Pancreas (tissue), 10 donors: ENCODE results near the gene C2orf76. TPM values are rescaled to one million over a fixed set of nuclear protein-coding genes. Genes with fewer than 3 reads are reported as not detected.

ENCODE experiments used
- ATAC-seq, 4 donors: fragments of 200-7000 bp; cut with Tn5 transposase; one replicate each; pipeline versions ENCODE4 v1.8.0 to v1.9.1; 2020; ENCODE audit warnings: mild to moderate bottlenecking in 4 of 4, moderate library complexity in 4 of 4
- DNase-seq, 6 donors: peaks; one replicate each; pipeline ENCODE4 v3.0.0-alpha.2; 2020
- FAIRE-seq: peaks from 2 replicates; lab custom pipeline; 2012; peaks lifted over from hg19 to GRCh38; lab: Jason Lieb, UNC
- H3K27ac ChIP-seq, 4 donors: fragments of 200-600 bp; sonication (generic); 1 replicate in 3 of 4; 2 replicates in 1 of 4; pipeline versions ENCODE4 v1.5.0 to v1.8.0; 2020
- H3K27me3 ChIP-seq, 4 donors: fragments of 200-600 bp; one replicate each; pipeline ENCODE4 v1.8.0; 2021
- H3K36me3 ChIP-seq, 3 donors: fragments of 200-600 bp; sonication (generic) in 1 of 3; one replicate each; pipeline versions ENCODE4 v1.5.0 to v1.8.0; 2020 to 2021
- H3K4me1 ChIP-seq, 3 donors: fragments of 200-600 bp; one replicate each; pipeline ENCODE4 v1.8.0; 2021
- H3K4me3 ChIP-seq, 4 donors: fragments of 200-600 bp; sonication (generic) in 2 of 4; one replicate each; pipeline versions ENCODE4 v1.5.0 to v1.8.0; 2020 to 2021
- H3K9me3 ChIP-seq, 4 donors: fragments of 200-600 bp; one replicate each; pipeline ENCODE4 v1.8.0; 2021
- CTCF ChIP-seq, 4 donors: fragments of 200-600 bp; sonication (generic) in 3 of 4; IDR thresholded peaks; one replicate each; pipeline versions ENCODE4 v1.5.0 to v1.8.0; 2021; ENCODE audit warnings: antibody characterized with exemption in 4 of 4
- WGBS, 2 donors: extraction: QIAGEN DNeasy Blood & Tissue Kit; methylation state at CpG; one replicate each; pipeline ENCODE4 v1.1.7; 2013; 5-methylcytosine and 5-hydroxymethylcytosine counted together
- intact Hi-C, 3 donors: fragments of 100-400 bp; cut with DNase I; formaldehyde crosslinking; loops; one replicate each; pipeline versions ENCODE4 v1.11.1 to v1.14.2; 2022
- polyA plus RNA-seq, 2 donors: library from polyadenylated mRNA; stranded (reverse); fragments of 200-250 nt; gene quantifications; one replicate each; pipeline ENCODE4 v1.2.3, GENCODE V29; 2013
- total RNA-seq, 6 donors: library from RNA; stranded (reverse); fragmentation: NEBNext Ultra II Directional in 4 of 6; extraction: Animal tissue kit (Norgen Biotek cat#: 25700) in 4 of 6; gene quantifications; one replicate each; pipeline versions ENCODE4 v1.2.1 to v1.2.4, GENCODE V29; 2021 to 2023
- donor health status: healthy with polysubstance abuse.
- donor health status: DM: no; HTN: no; CAD: no; lungs with moderate emphysema.
- donor health status: DM: no; HTN: no; CAD: no.
- donor health status: control.
- donor health status: control.
- donor health status: Bipolar disorder and iron deficiency.
- donor health status: DM: yes; HTN: yes; CAD: no.
- donor health status: DM: no; HTN: no; CAD: no.
- donor health status: DM: no; HTN: no; CAD: no.
- donor health status: DM: yes; HTN: yes; CAD: no.

C2orf76 gene
- total and polyA plus RNA-seq, 8 donors: 3.8 to 12.0 (median 5.6) TPM

- ATAC-seq (peak in 3 of 4 donors; percentile 67 to 86 (median 70)), DNase-seq (peak in 2 of 6 donors; percentile 41 to 55), FAIRE-seq (no peak)
- H3K27me3 ChIP-seq: no peaks in the 10 kb centered on the region
- H3K4me1 ChIP-seq: peaks cover 0 to 7% (median 0%) of the 10 kb centered on the region in 3 donors
- H3K36me3 ChIP-seq: no peaks in the 10 kb centered on the region
- 57 to 62% methylated on average over 10 of the region's 10 CpGs for WGBS, 2 donors
- H3K27ac ChIP-seq: peak overlapping the region in 2 of 4 donors; percentile 26 to 53
- H3K4me3 ChIP-seq: no peak overlapping the region
- intact Hi-C loops: loop anchor here in 1 of 3 donors (10.0 kb wide), 1 partner anchor 269 kb away; no protein-coding TSS in a partner anchor
- H3K9me3 ChIP-seq: no peaks in the 10 kb centered on the region
- TF ChIP-seq CTCF (IDR thresholded peaks at IDR 0.05): no peak
These were observed 82.7 kb downstream of the C2orf76 start for GRCh38 chr2:119283873-119284331.

GRCh38 chr2:119282996-119283511 lies 83.6 kb downstream of the C2orf76 start:
- Histone ChIP-seq H3K4me3 (no peak overlapping the region), H3K4me1 (peaks cover 0 to 7% (median 0%) of the 10 kb centered on the region in 3 donors), H3K36me3 (no peaks in the 10 kb centered on the region), H3K27ac (peak overlapping the region in 2 of 4 donors; percentile 26 to 53), H3K27me3 (no peaks in the 10 kb centered on the region), H3K9me3 (no peaks in the 10 kb centered on the region)
- 67 to 72% methylated on average over 4 of the region's 4 CpGs for WGBS, 2 donors
- intact Hi-C loops: loop anchor here in 1 of 3 donors (10.0 kb wide), 1 partner anchor 268 kb away; no protein-coding TSS in a partner anchor
- TF ChIP-seq CTCF (IDR thresholded peaks at IDR 0.05): no peak
- DNase-seq: peak in 2 of 6 donors; percentile 42 to 44
- FAIRE-seq: no peak
- peak; percentile 55 to 82 (median 74) for ATAC-seq

GRCh38 chr2:119282146-119282995 lies 84.3 kb downstream of the C2orf76 start:
- Histone ChIP-seq H3K4me1 (peaks cover 0 to 7% (median 0%) of the 10 kb centered on the region in 3 donors), H3K36me3 (no peaks in the 10 kb centered on the region), H3K27me3 (no peaks in the 10 kb centered on the region), H3K27ac (peak overlapping the region in 2 of 4 donors; percentile 19 to 26), H3K9me3 (no peaks in the 10 kb centered on the region), H3K4me3 (no peak overlapping the region)
- intact Hi-C loops: loop anchor here in 1 of 3 donors (10.0 kb wide), 1 partner anchor 268 kb away; no protein-coding TSS in a partner anchor
- 78 to 80% methylated on average over 21 of the region's 21 CpGs for WGBS, 2 donors
- ATAC-seq (peak in 2 of 4 donors; percentile 5 to 15), FAIRE-seq (no peak), DNase-seq (no peak)
- no peak for TF ChIP-seq CTCF (IDR thresholded peaks at IDR 0.05)

- H3K9me3 ChIP-seq: no peaks in the 10 kb centered on the region
- no peaks in the 10 kb centered on the region for H3K36me3 ChIP-seq
- no peaks in the 10 kb centered on the region for H3K27me3 ChIP-seq
- ATAC-seq (no peak), FAIRE-seq (no peak), DNase-seq (no peak)
- 66 to 70% methylated on average over 4 of the region's 4 CpGs for WGBS, 2 donors
- peaks cover 0 to 7% (median 0%) of the 10 kb centered on the region in 3 donors for H3K4me1 ChIP-seq
- intact Hi-C loops: loop anchor here in 1 of 3 donors (10.0 kb wide), 1 partner anchor 266 kb away; no protein-coding TSS in a partner anchor
- no peak for TF ChIP-seq CTCF (IDR thresholded peaks at IDR 0.05)
- no peak overlapping the region for H3K27ac ChIP-seq
- H3K4me3 ChIP-seq: no peak overlapping the region
These were observed 86.0 kb downstream of the C2orf76 start for GRCh38 chr2:119280680-119281079.
